Measurements from ENCODE around the gene MSRB1. TPM values are rescaled to one million over a fixed set of nuclear protein-coding genes. Genes with fewer than 3 reads are reported as not detected.

MSRB1 gene
- total and polyA plus RNA-seq, 2 of the 13 experiments (the other 11 are each of a cell fraction or from before 2014, with no cell fraction given) = 32.1 to 75.4 TPM

DNA sequence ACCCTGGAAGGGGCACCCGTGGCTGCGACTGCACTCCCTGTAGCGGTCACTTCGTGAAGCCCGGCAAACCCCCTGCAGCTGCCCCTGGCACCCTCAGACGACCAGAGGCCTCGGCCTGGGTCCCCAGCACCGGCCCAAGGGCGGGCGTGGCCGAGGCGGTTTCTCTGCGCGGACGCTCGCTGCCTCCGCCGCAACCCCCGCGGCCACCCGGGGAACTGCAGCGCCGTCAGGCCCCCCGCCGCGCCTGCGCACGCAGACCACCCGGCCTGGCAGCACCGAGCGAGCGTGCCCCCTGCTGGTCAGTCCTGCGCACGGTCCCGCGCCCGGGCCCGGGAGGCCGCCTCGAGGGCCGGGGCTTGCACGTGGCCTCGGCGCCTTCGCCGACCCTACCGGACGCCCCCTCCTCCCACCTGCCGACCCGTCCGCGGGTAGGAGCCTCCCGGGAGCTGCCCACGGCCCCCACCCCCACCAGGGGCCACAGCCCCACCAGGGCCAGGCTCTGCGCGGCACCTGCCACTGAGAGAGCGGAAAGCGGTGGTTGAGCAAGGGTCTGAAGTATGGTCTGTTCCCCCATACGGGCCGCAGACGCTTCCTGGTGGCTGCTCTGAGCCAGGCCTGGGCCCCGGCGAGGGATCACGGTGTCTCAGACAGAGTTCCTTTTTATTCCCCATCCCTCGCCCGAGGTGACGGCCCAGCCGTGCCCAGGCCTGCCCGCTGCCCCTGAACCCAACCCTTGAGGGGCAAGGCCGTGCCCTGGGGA is 13.2 kb downstream of the MSRB1 start (continued):
- TF ChIP-seq ZFAT (CRISPR knock-in tag; conservative IDR thresholded peaks at IDR 0.05) = no peak
- TF ChIP-seq MXD1 (CRISPR knock-in tag; IDR thresholded peaks at IDR 0.05) = peak; percentile 82; the same call in 1 of the 2 replicates
- TF ChIP-seq JUNB (CRISPR knock-in tag; IDR thresholded peaks at IDR 0.05; ENCODE audit: borderline replicate concordance) = no peak
- no peak for TF ChIP-seq NRL (CRISPR knock-in tag; IDR thresholded peaks at IDR 0.05; ENCODE audit: borderline replicate concordance)
- peak; percentile 76 for TF ChIP-seq SALL2 (CRISPR knock-in tag; IDR thresholded peaks at IDR 0.05)
- TF ChIP-seq, protein P1, sequence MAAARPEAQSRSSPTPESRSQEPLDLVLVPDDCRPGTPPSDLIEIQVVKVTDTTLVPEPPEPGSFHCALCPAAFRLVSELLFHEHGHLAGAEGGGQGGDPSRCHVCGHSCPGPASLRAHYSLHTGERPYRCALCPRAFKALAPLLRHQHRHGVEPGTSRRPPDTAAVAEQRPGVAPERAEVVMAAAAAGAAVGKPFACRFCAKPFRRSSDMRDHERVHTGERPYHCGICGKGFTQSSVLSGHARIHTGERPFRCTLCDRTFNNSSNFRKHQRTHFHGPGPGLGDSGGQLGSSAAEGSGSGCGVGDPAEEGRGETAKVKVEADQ (CRISPR knock-in tag; IDR thresholded peaks at IDR 0.05; ENCODE audit: borderline replicate concordance) = peak; percentile 82
- TF ChIP-seq ZC3H4 (CRISPR knock-in tag; IDR thresholded peaks at IDR 0.05; ENCODE audit: borderline replicate concordance) = no peak
- no peak for TF ChIP-seq ZNF280B (CRISPR knock-in tag; IDR thresholded peaks at IDR 0.05; ENCODE audit: borderline replicate concordance)
- TF ChIP-seq ZSCAN22 (CRISPR knock-in tag; IDR thresholded peaks at IDR 0.05) = peak; percentile 79; the same call in 1 of the 2 replicates
- TF ChIP-seq KLF9 (CRISPR knock-in tag; IDR thresholded peaks at IDR 0.05; ENCODE audit: low read depth) = no peak
- TF ChIP-seq ZNF773 (CRISPR knock-in tag; IDR thresholded peaks at IDR 0.05; ENCODE audit: borderline replicate concordance) = peak; percentile 81; the same call in 1 of the 2 replicates
- no peak for TF ChIP-seq AGO2 (optimal IDR thresholded peaks at IDR 0.05; ENCODE audit: low read depth, low read length)
- TF ChIP-seq ZNF317 (CRISPR knock-in tag; IDR thresholded peaks at IDR 0.05) = no peak
- TF ChIP-seq ZNF230 (CRISPR knock-in tag; IDR thresholded peaks at IDR 0.05) = 0 out of 2 replicates have a peak, but pooled peaks have one; percentile 82
- TF ChIP-seq NFE2 (CRISPR knock-in tag; IDR thresholded peaks at IDR 0.05) = no peak
- TF ChIP-seq SPEN (CRISPR knock-in tag; IDR thresholded peaks at IDR 0.05; ENCODE audit: low read depth) = peak; percentile 87
- peak; percentile 88; the same call in 1 of the 2 replicates for TF ChIP-seq NFKB2 (CRISPR knock-in tag; IDR thresholded peaks at IDR 0.05; ENCODE audit: borderline replicate concordance)
- no peak for TF ChIP-seq CHD4 (IDR thresholded peaks at IDR 0.05; ENCODE audit: borderline replicate concordance, low read length)
- TF ChIP-seq KLF12 (CRISPR knock-in tag; IDR thresholded peaks at IDR 0.05; ENCODE audit: borderline replicate concordance) = peak; percentile 83; the same call in 1 of the 2 replicates
- 0 out of 2 replicates have a peak, but pooled peaks have one; percentile 62 for TF ChIP-seq JUN (CRISPR knock-in tag; IDR thresholded peaks at IDR 0.05)
- TF ChIP-seq TIGD3 (CRISPR knock-in tag; IDR thresholded peaks at IDR 0.05; ENCODE audit: borderline replicate concordance) = no peak
- no peak for TF ChIP-seq ZNF17 (CRISPR knock-in tag; IDR thresholded peaks at IDR 0.05)
- peak; percentile 34; the same call in 1 of the 2 replicates for TF ChIP-seq ZNF550 (CRISPR knock-in tag; IDR thresholded peaks at IDR 0.05; ENCODE audit: borderline replicate concordance)
- peak; percentile 97 for TF ChIP-seq BORCS8-MEF2B (CRISPR knock-in tag; IDR thresholded peaks at IDR 0.05)

Data from HepG2 (cell line).